Stimulated activated CD4-positive, alpha-beta T cell treated with anti-CD3 and anti-CD28 coated beads, Interleukin-15, amount 100 ng/mL, for 48 hours (primary cell): ENCODE results near the gene SH3YL1.
"Not testable (repeated sequence)": the region's sequence is repeated elsewhere in the genome, so short reads cannot be mapped to it uniquely, and the experiment has no call there.

Experiments
- DNase-seq, 2 donors: peaks; one replicate each; pipeline ENCODE4 v3.0.0-alpha.2; 2020; ENCODE audit warnings: low read depth in 2 of 2

Gene SH3YL1

GRCh38 chr2:182509-183122 lies 81.2 kb downstream of the SH3YL1 start:
- no peak for DNase-seq

GRCh38 chr2:180311-180710 lies 83.5 kb downstream of the SH3YL1 start:
- DNase-seq, result no peak

- no peak for DNase-seq
Observed at GRCh38 chr2:179886-180285, 83.9 kb downstream of the SH3YL1 start.

GRCh38 chr2:177733-178132 lies 86.1 kb downstream of the SH3YL1 start:
- DNase-seq, result no peak

GRCh38 chr2:176917-177316 lies 86.9 kb downstream of the SH3YL1 start:
- no peak for DNase-seq

- DNase-seq, result peak in 1 of 2 donors; percentile 14
Observed at GRCh38 chr2:175880-176820, 87.7 kb downstream of the SH3YL1 start.

GRCh38 chr2:175161-175786 lies 88.6 kb downstream of the SH3YL1 start:
- no peak for DNase-seq

- not testable (repeated sequence) for DNase-seq
Observed at GRCh38 chr2:172120-172519, 91.7 kb downstream of the SH3YL1 start.

GRCh38 chr2:169741-170140 lies 94.1 kb downstream of the SH3YL1 start:
- no peak for DNase-seq
